Left ventricle myocardium inferior (tissue), 1 donor: ENCODE results near the gene IQGAP2. TPM values are rescaled to one million over a fixed set of nuclear protein-coding genes. Genes with fewer than 3 reads are reported as not detected.

Experiments used
- DNase-seq: peaks from one replicate; pipeline ENCODE4 v3.0.0-alpha.2; 2020
- H3K27ac ChIP-seq: fragments of 200-600 bp; replicated peaks from 2 replicates; pipeline ENCODE4 v1.8.0; 2021
- H3K27me3 ChIP-seq: fragments of 200-600 bp; 2 replicates; pipeline ENCODE4 v1.8.0; 2021; ENCODE audit warnings: low read depth
- H3K36me3 ChIP-seq: fragments of 200-600 bp; 2 replicates; pipeline ENCODE4 v1.8.0; 2021
- H3K4me1 ChIP-seq: fragments of 200-600 bp; 2 replicates; pipeline ENCODE4 v1.8.0; 2021
- H3K4me3 ChIP-seq: fragments of 200-600 bp; 2 replicates; pipeline ENCODE4 v1.8.0; 2021; ENCODE audit warnings: mild to moderate bottlenecking, moderate library complexity
- H3K9me3 ChIP-seq: fragments of 200-600 bp; replicated peaks from 2 replicates; pipeline ENCODE4 v1.8.0; 2021
- intact Hi-C: fragments of 100-400 bp; cut with micrococcal nuclease; formaldehyde crosslinking; loops from one replicate; pipeline ENCODE4 v1.11.0; 2022
- total RNA-seq: library from RNA; stranded (reverse); fragmentation: NEBNext Ultra II Directional; extraction: Animal tissue kit (Norgen Biotek cat#: 25700); gene quantifications from one replicate; pipeline ENCODE4 v1.2.1, GENCODE V29; 2021
- TF ChIP-seq, protein P1 (sequence below): fragments of 200-600 bp; IDR thresholded peaks from 2 replicates; pipeline ENCODE4 v1.8.0; 2021; ENCODE audit warnings: antibody characterized with exemption, mild to moderate bottlenecking, borderline replicate concordance
- donor health status: DM: no; HTN: yes; CAD: no; lungs with severe emphysema.

The IQGAP2 gene
- total RNA-seq, 1 donor from 2014 or later, result 4.1 TPM

DNA sequence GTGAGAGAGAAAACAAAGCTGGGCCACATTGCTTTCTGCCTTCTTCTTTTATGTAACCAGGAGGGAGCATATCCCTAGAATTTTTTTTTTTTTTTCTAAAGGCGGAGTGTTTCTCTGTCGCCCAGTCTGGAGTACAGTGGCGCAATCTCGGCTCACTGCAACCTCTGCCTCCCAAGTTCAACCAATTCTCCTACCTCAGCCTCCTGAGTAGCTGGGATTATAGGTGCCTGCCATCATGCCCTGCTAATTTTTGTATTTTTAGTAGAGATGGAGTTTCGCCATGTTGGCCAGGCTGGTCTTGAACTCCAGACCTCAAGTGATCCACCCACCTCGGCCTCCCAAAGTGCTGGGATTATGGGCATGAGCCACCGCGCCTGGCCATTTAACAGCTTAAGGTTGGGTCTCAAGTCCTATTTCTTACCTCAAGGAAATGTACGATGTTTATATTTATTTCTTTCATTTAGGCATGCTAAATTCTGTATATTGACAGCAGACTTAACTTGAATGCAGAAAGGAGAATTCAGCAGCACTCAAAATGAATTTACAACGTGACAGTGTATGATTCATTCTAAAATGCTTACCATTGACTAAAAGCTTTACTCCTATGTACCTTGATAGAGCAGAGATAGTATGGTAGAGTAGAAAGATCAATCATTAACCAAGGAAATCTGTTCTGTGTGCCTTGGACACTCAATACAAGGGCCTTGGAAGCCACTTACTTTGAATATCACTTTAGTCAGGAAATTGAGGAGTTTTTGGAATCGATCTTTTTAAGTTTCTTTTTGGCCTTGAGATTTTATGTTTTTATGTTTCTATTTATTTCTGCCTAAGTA, 119.2 kb downstream of the IQGAP2 start:
- peaks cover 8% of the 10 kb centered on the region for H3K27me3 ChIP-seq
- H3K27ac ChIP-seq, result no peak overlapping the region
- TF ChIP-seq, protein P1, sequence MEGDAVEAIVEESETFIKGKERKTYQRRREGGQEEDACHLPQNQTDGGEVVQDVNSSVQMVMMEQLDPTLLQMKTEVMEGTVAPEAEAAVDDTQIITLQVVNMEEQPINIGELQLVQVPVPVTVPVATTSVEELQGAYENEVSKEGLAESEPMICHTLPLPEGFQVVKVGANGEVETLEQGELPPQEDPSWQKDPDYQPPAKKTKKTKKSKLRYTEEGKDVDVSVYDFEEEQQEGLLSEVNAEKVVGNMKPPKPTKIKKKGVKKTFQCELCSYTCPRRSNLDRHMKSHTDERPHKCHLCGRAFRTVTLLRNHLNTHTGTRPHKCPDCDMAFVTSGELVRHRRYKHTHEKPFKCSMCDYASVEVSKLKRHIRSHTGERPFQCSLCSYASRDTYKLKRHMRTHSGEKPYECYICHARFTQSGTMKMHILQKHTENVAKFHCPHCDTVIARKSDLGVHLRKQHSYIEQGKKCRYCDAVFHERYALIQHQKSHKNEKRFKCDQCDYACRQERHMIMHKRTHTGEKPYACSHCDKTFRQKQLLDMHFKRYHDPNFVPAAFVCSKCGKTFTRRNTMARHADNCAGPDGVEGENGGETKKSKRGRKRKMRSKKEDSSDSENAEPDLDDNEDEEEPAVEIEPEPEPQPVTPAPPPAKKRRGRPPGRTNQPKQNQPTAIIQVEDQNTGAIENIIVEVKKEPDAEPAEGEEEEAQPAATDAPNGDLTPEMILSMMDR, result no peak
- no peak for DNase-seq
- H3K9me3 ChIP-seq, result no peaks in the 10 kb centered on the region
- H3K4me3 ChIP-seq, result no peak overlapping the region
- intact Hi-C loops, result no loop called here
- H3K36me3 ChIP-seq, result no peaks in the 10 kb centered on the region
- no peaks in the 10 kb centered on the region for H3K4me1 ChIP-seq

DNA sequence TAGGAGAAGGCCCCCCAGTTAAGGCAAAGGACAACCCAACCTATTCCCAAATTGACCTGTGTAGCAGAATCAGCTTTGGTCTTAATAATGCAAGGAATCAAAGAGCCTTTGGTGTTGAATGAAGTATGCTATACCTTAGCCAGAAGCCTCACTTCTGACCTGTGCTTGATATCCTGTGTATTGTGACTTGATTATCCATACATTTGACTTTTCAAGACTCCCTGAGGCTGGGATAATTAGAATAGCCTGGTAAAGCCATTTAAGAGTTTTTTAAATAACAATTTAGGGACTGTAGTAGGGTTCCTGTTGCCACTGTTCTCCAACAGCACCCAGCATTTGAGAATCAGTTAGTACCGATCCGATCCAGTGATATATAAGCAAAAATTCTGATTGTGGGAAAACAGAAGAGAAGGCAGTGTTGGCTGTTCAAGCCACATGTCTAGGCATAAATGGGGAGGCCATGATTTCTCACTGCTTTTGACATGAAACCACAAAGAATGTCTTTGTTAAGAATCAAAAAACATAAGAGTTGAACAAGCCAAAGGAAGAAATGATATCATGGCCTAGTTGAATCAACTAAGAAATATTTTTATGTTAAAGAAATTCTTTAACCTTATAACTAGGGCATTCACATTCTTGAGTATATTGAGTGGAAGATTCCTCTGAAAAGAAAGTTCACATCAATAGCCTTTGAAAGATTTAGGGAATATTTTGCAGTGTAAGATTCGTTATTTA, 121.2 kb downstream of the IQGAP2 start:
- Histone ChIP-seq H3K4me3 (no peak overlapping the region), H3K36me3 (no peaks in the 10 kb centered on the region), H3K27me3 (no peaks in the 10 kb centered on the region), H3K4me1 (no peaks in the 10 kb centered on the region), H3K27ac (no peak overlapping the region), H3K9me3 (no peaks in the 10 kb centered on the region)
- TF ChIP-seq, protein P1, result no peak
- no peak for DNase-seq
- intact Hi-C loops, result no loop called here

DNA sequence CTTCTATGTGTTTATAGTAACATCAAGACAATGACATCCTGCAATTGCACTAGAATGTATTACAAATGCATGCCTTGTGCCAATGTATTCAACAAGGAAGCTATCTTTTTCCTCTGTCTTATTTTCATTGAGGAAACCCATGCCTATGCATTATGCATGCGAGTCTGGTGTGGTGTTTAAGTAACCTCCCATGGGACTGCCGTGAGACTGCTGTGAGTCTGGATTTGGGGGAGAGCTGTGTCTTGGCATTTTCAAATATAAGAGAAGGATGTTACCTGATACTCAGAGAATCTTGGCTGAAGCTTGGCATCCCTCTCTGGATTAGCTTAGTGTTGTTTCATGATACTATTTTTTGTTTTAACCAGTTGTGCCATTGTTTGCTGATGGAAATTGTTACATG, 121.8 kb downstream of the IQGAP2 start:
- Histone ChIP-seq H3K27ac (no peak overlapping the region), H3K4me3 (no peak overlapping the region), H3K4me1 (no peaks in the 10 kb centered on the region), H3K36me3 (no peaks in the 10 kb centered on the region), H3K9me3 (no peaks in the 10 kb centered on the region), H3K27me3 (no peaks in the 10 kb centered on the region)
- no peak for DNase-seq
- TF ChIP-seq, protein P1, result no peak
- intact Hi-C loops, result no loop called here

DNA sequence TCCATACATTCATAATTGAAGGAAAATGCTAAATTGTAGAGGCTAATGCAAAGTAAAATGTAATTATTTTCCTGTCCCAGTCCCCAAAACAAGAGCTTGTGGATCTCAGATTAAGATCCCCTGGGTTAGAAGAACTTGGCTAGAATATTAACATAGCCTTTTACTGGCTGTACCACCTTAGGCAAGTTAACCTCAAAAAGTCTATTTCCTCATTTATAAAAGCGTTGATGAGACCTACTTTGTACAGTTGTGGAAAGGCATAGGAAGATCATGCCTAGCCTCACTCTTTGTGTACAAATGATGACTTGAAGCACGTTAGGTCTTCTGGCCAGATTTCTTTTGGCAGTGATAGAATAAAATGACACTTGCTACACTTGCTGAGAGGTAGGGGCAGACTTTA, 122.9 kb downstream of the IQGAP2 start:
- no peaks in the 10 kb centered on the region for H3K36me3 ChIP-seq
- no peak overlapping the region for H3K27ac ChIP-seq
- intact Hi-C loops, result no loop called here
- no peaks in the 10 kb centered on the region for H3K27me3 ChIP-seq
- no peaks in the 10 kb centered on the region for H3K4me1 ChIP-seq
- TF ChIP-seq, protein P1, result no peak
- no peak overlapping the region for H3K4me3 ChIP-seq
- DNase-seq, result no peak
- H3K9me3 ChIP-seq, result peaks cover 2% of the 10 kb centered on the region

DNA sequence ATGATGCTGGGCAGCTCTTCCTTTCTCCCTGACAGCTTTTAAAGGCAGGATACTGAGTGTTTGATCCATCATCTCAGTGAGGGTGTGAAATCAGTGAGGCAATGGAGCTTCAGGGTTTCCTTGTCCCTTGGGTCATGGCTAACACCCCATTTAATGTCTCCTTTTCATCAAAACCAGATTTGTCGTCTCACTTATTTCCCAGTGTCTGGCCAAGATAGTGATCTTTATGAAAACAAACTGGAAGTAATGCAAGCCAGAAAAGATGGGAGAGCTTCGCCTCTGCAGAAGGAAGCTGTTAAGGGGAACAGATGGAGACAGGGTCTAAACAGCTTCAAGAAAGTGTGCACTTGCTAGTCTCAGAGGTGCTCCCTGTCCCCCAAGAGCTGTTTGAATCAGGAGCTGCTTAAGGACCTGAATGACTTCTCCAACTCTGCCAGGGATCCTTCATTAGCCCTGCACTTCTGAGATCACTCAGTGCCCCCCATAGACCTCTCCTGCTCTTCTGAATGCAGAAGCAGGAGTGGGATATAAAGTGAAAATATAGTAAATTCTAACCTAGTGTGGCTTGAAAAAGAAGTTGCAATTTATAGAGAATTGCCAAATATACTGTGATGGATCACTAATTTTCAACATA, 124.0 kb downstream of the IQGAP2 start:
- no peaks in the 10 kb centered on the region for H3K4me1 ChIP-seq
- H3K4me3 ChIP-seq, result no peak overlapping the region
- intact Hi-C loops, result no loop called here
- no peak for DNase-seq
- H3K36me3 ChIP-seq, result no peaks in the 10 kb centered on the region
- peaks cover 6% of the 10 kb centered on the region for H3K9me3 ChIP-seq
- TF ChIP-seq, protein P1, result no peak
- no peak overlapping the region for H3K27ac ChIP-seq
- no peaks in the 10 kb centered on the region for H3K27me3 ChIP-seq
